Measurements from ENCODE around the gene DTL.

DNA sequence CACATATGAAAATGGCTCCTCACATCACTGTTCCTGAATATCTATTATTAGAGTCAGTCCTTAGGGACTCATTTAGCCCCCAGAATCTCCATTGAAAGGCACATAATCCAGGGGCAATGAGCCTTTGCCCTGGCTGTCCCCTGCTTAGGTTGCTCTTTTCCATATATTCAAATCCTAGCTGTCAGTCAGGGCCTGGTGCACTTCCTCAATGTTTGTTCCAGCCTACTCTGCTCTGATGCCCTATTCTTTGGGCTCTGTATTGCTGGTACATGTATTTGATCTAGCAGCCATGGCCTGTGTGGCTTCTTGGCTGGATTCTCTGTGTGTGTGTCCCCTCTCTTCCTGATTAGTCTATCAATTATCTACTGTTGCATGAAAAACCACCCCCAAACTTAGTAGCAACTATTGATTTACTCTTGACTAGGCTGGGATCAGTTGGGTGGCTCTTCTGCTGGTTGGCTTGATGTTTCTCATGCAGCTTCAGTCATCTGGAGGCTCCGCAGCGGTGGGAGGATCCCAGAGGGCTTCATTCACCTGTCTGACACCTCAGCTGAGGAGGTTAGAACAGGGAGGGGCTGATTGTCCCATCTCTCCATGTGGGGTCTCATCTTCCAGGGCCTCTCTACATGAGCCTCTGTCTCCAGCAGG is 107.5 kb downstream of the DTL start:
- TF ChIP-seq, protein P1, sequence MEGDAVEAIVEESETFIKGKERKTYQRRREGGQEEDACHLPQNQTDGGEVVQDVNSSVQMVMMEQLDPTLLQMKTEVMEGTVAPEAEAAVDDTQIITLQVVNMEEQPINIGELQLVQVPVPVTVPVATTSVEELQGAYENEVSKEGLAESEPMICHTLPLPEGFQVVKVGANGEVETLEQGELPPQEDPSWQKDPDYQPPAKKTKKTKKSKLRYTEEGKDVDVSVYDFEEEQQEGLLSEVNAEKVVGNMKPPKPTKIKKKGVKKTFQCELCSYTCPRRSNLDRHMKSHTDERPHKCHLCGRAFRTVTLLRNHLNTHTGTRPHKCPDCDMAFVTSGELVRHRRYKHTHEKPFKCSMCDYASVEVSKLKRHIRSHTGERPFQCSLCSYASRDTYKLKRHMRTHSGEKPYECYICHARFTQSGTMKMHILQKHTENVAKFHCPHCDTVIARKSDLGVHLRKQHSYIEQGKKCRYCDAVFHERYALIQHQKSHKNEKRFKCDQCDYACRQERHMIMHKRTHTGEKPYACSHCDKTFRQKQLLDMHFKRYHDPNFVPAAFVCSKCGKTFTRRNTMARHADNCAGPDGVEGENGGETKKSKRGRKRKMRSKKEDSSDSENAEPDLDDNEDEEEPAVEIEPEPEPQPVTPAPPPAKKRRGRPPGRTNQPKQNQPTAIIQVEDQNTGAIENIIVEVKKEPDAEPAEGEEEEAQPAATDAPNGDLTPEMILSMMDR (IDR thresholded peaks at IDR 0.05): no peak
- TF ChIP-seq EZH2phosphoT487 (IDR thresholded peaks at IDR 0.05) (no peak), EZH2 (IDR thresholded peaks at IDR 0.05) (no peak)
